Mesenchymal stem cell (in vitro differentiated cells and primary cell): Measurements from ENCODE around the gene SLC35F3.

Experiments used
- DNase-seq: peaks from one replicate; pipeline ENCODE4 v3.0.0-alpha.2; 2013
- H2AFZ ChIP-seq: one replicate; pipeline ENCODE4 v1.6.1; 2013; ENCODE audit warnings: low read depth, mild to moderate bottlenecking, control low read depth, inconsistent platforms, low read length, moderate library complexity
- H2AK5ac ChIP-seq: 2 replicates; pipeline ENCODE4 v1.6.1; 2013; ENCODE audit warnings: low read length, moderate library complexity, mild to moderate bottlenecking, inconsistent platforms; ENCODE audit not compliant: severe bottlenecking
- H2BK120ac ChIP-seq: one replicate; pipeline ENCODE4 v1.6.1; 2013; ENCODE audit warnings: low read depth, mild to moderate bottlenecking, inconsistent platforms, low read length, moderate library complexity
- H2BK12ac ChIP-seq, 2 experiments: one replicate each; pipeline ENCODE4 v1.6.1; 2013; ENCODE audit warnings: inconsistent platforms in 2 of 2, low read length in 2 of 2, mild to moderate bottlenecking in 2 of 2, moderate library complexity in 2 of 2, control low read depth in 1 of 2
- H2BK15ac ChIP-seq: one replicate; pipeline ENCODE4 v1.6.1; 2013; ENCODE audit warnings: mild to moderate bottlenecking, low read depth, inconsistent platforms; ENCODE audit not compliant: poor library complexity, severe bottlenecking
- H2BK5ac ChIP-seq: 2 replicates; pipeline ENCODE4 v1.6.1; 2013; ENCODE audit warnings: low read depth, mild to moderate bottlenecking, low read length, control low read depth, inconsistent platforms; ENCODE audit not compliant: poor library complexity, severe bottlenecking
- H3K14ac ChIP-seq, 2 experiments: one replicate each; pipeline ENCODE4 v1.6.1; 2013; ENCODE audit warnings: inconsistent platforms in 2 of 2, low read length in 2 of 2, control low read depth in 1 of 2, mild to moderate bottlenecking in 1 of 2, moderate library complexity in 1 of 2
- H3K18ac ChIP-seq, 2 experiments: one replicate each; pipeline ENCODE4 v1.6.1; 2013; ENCODE audit warnings: inconsistent platforms in 2 of 2, low read length in 2 of 2, control low read depth in 1 of 2, low read depth in 1 of 2, mild to moderate bottlenecking in 1 of 2
- H3K23ac ChIP-seq, 2 experiments: one replicate each; pipeline ENCODE4 v1.6.1; 2013; ENCODE audit warnings: inconsistent platforms in 2 of 2, low read length in 2 of 2, mild to moderate bottlenecking in 2 of 2, moderate library complexity in 2 of 2, control low read depth in 1 of 2
- H3K27ac ChIP-seq: 2 replicates; pipeline ENCODE4 v1.5.1; 2013; ENCODE audit warnings: mild to moderate bottlenecking, moderate library complexity, low read length, control low read depth, inconsistent platforms; ENCODE audit not compliant: poor library complexity, severe bottlenecking
- H3K27me3 ChIP-seq, 2 experiments: 2 replicates each; pipeline versions ENCODE4 v1.6.1 to v1.7.0; 2013; ENCODE audit warnings: low read length in 2 of 2, mild to moderate bottlenecking in 2 of 2, moderate library complexity in 2 of 2, control low read depth in 1 of 2, inconsistent platforms in 1 of 2; ENCODE audit not compliant: control insufficient read depth in 1 of 2, insufficient read depth in 1 of 2
- H3K36me3 ChIP-seq, 2 experiments: 2 replicates each; pipeline versions ENCODE4 v1.6.1 to v1.7.0; 2013; ENCODE audit warnings: low read length in 2 of 2, control low read depth in 1 of 2, inconsistent platforms in 1 of 2, low read depth in 1 of 2, mild to moderate bottlenecking in 1 of 2; ENCODE audit not compliant: insufficient read depth in 2 of 2, control insufficient read depth in 1 of 2
- H3K4ac ChIP-seq, 2 experiments: one replicate each; pipeline ENCODE4 v1.6.1; 2013; ENCODE audit warnings: inconsistent platforms in 2 of 2, low read length in 2 of 2, mild to moderate bottlenecking in 2 of 2, moderate library complexity in 2 of 2, control low read depth in 1 of 2, low read depth in 1 of 2
- H3K4me1 ChIP-seq: 2 replicates; pipeline ENCODE4 v1.6.1; 2013; ENCODE audit warnings: low read depth, low read length, control low read depth; ENCODE audit not compliant: control insufficient read depth, insufficient read depth
- H3K4me2 ChIP-seq: 2 replicates; pipeline ENCODE4 v1.6.1; 2013; ENCODE audit warnings: low read length, mild to moderate bottlenecking, inconsistent platforms; ENCODE audit not compliant: poor library complexity, severe bottlenecking
- H3K4me3 ChIP-seq, 2 experiments: 2 replicates each; pipeline versions ENCODE4 v1.5.1 to v1.7.0; 2013; ENCODE audit warnings: low read length in 2 of 2, mild to moderate bottlenecking in 2 of 2, control low read depth in 1 of 2, low read depth in 1 of 2; ENCODE audit not compliant: insufficient read depth in 1 of 2
- H3K79me1 ChIP-seq: replicated peaks from 2 replicates; pipeline ENCODE4 v1.6.1; 2013; ENCODE audit warnings: mild to moderate bottlenecking, control low read depth, low read length, inconsistent platforms; ENCODE audit not compliant: poor library complexity, severe bottlenecking
- H3K9ac ChIP-seq: 2 replicates; pipeline ENCODE4 v1.7.0; 2013; ENCODE audit warnings: mild to moderate bottlenecking, low read length, moderate library complexity
- H3K9me3 ChIP-seq: 2 replicates; pipeline ENCODE4 v1.7.0; 2013; ENCODE audit warnings: mild to moderate bottlenecking, low read length; ENCODE audit not compliant: control insufficient read depth
- H4K8ac ChIP-seq: one replicate; pipeline ENCODE4 v1.6.1; 2013; ENCODE audit warnings: inconsistent platforms, mild to moderate bottlenecking, low read length, moderate library complexity
- H4K91ac ChIP-seq: one replicate; pipeline ENCODE4 v1.6.1; 2013; ENCODE audit warnings: mild to moderate bottlenecking, low read length, inconsistent platforms
- WGBS: methylation state at CpG from one replicate; pipeline ENCODE4 v1.1.7; 2013; ENCODE audit warnings: mixed read lengths; 5-methylcytosine and 5-hydroxymethylcytosine counted together

Gene SLC35F3

GRCh38 chr1:234103198-234103597 lies 198.7 kb downstream of the SLC35F3 start:
- DNase-seq: no peak
- no peaks in the 10 kb centered on the region for H3K36me3 ChIP-seq
- H3K9ac ChIP-seq: no peak overlapping the region
- H2BK120ac ChIP-seq: no peak overlapping the region
- H3K9me3 ChIP-seq: no peaks in the 10 kb centered on the region
- no peak overlapping the region for H2BK12ac ChIP-seq
- H3K4me3 ChIP-seq: no peak overlapping the region
- no peak overlapping the region for H3K18ac ChIP-seq
- H3K4me2 ChIP-seq: no peak overlapping the region
- WGBS: 75% methylated on average over 3 of the region's 3 CpGs
- no peaks in the 10 kb centered on the region for H3K4me1 ChIP-seq
- no peak overlapping the region for H3K14ac ChIP-seq
- no peak overlapping the region for H3K27ac ChIP-seq
- peaks cover 0 to 9% of the 10 kb centered on the region in 2 experiments for H3K27me3 ChIP-seq
- no peak overlapping the region for H2AFZ ChIP-seq
- no peaks in the 10 kb centered on the region for H3K79me1 ChIP-seq
- no peak overlapping the region for H3K4ac ChIP-seq
- H2BK15ac ChIP-seq: no peak overlapping the region
- H2AK5ac ChIP-seq: no peak overlapping the region
- H3K23ac ChIP-seq: no peak overlapping the region
- H4K91ac ChIP-seq: no peak overlapping the region
- no peak overlapping the region for H4K8ac ChIP-seq
- no peak overlapping the region for H2BK5ac ChIP-seq

GRCh38 chr1:234106032-234106431 lies 201.6 kb downstream of the SLC35F3 start:
- no peak overlapping the region for H2AFZ ChIP-seq
- H2BK15ac ChIP-seq: no peak overlapping the region
- no peaks in the 10 kb centered on the region for H3K4me1 ChIP-seq
- H3K23ac ChIP-seq: no peak overlapping the region
- H3K36me3 ChIP-seq: no peaks in the 10 kb centered on the region
- no peak overlapping the region for H3K4me2 ChIP-seq
- H3K9ac ChIP-seq: no peak overlapping the region
- H2BK120ac ChIP-seq: no peak overlapping the region
- H2BK12ac ChIP-seq: no peak overlapping the region
- H2AK5ac ChIP-seq: no peak overlapping the region
- H3K27ac ChIP-seq: no peak overlapping the region
- H2BK5ac ChIP-seq: no peak overlapping the region
- no peak for DNase-seq
- H3K4ac ChIP-seq: no peak overlapping the region
- H4K8ac ChIP-seq: no peak overlapping the region
- H3K18ac ChIP-seq: no peak overlapping the region
- no peak overlapping the region for H4K91ac ChIP-seq
- no peaks in the 10 kb centered on the region for H3K9me3 ChIP-seq
- no peak overlapping the region for H3K14ac ChIP-seq
- peaks cover 4 to 20% of the 10 kb centered on the region in 2 experiments for H3K27me3 ChIP-seq
- 67% methylated on average over 2 of the region's 2 CpGs for WGBS
- no peak overlapping the region for H3K4me3 ChIP-seq
- H3K79me1 ChIP-seq: no peaks in the 10 kb centered on the region

GRCh38 chr1:234107416-234108021 lies 203.0 kb downstream of the SLC35F3 start:
- H3K18ac ChIP-seq: no peak overlapping the region
- H2BK120ac ChIP-seq: no peak overlapping the region
- no peaks in the 10 kb centered on the region for H3K36me3 ChIP-seq
- H3K14ac ChIP-seq: no peak overlapping the region
- H3K4me2 ChIP-seq: no peak overlapping the region
- H2AFZ ChIP-seq: no peak overlapping the region
- H3K4me3 ChIP-seq: no peak overlapping the region
- H3K79me1 ChIP-seq: no peaks in the 10 kb centered on the region
- 93% methylated on average over 2 of the region's 3 CpGs for WGBS
- H3K4ac ChIP-seq: no peak overlapping the region
- no peak overlapping the region for H2BK5ac ChIP-seq
- H2BK15ac ChIP-seq: no peak overlapping the region
- H3K27me3 ChIP-seq: peaks cover 4 to 19% of the 10 kb centered on the region in 2 experiments
- no peak overlapping the region for H2AK5ac ChIP-seq
- DNase-seq: no peak
- H4K8ac ChIP-seq: no peak overlapping the region
- no peaks in the 10 kb centered on the region for H3K9me3 ChIP-seq
- no peak overlapping the region for H3K23ac ChIP-seq
- no peak overlapping the region for H3K27ac ChIP-seq
- H3K4me1 ChIP-seq: no peaks in the 10 kb centered on the region
- H4K91ac ChIP-seq: no peak overlapping the region
- H2BK12ac ChIP-seq: no peak overlapping the region
- H3K9ac ChIP-seq: no peak overlapping the region

- Histone ChIP-seq H2AK5ac (no peak overlapping the region), H3K4ac (no peak overlapping the region), H2BK15ac (no peak overlapping the region), H3K27ac (no peak overlapping the region), H2BK120ac (no peak overlapping the region), H3K4me3 (no peak overlapping the region), H3K9me3 (no peaks in the 10 kb centered on the region), H3K18ac (no peak overlapping the region), H3K4me1 (no peaks in the 10 kb centered on the region), H3K27me3 (peaks cover 4 to 22% of the 10 kb centered on the region in 2 experiments), H3K9ac (no peak overlapping the region), H3K4me2 (no peak overlapping the region), H4K91ac (no peak overlapping the region), H3K14ac (no peak overlapping the region), H2AFZ (no peak overlapping the region), H3K36me3 (no peaks in the 10 kb centered on the region), H4K8ac (no peak overlapping the region), H2BK12ac (no peak overlapping the region), H3K79me1 (no peaks in the 10 kb centered on the region), H3K23ac (no peak overlapping the region), H2BK5ac (no peak overlapping the region)
- 74% methylated on average over 3 of the region's 3 CpGs for WGBS
- DNase-seq: no peak
Observed at GRCh38 chr1:234108921-234109320, 204.4 kb downstream of the SLC35F3 start.
